ENCODE data around the gene UNK.

The UNK gene

GRCh38 chr17:75820094-75821080, 35.8 kb downstream of the UNK start:
- no peak for DNase-seq (ENCODE audit: low read depth in 2 of 2)

- no peak for DNase-seq (ENCODE audit: low read depth in 2 of 2)
These were observed 36.9 kb downstream of the UNK start for GRCh38 chr17:75821552-75821951.

- DNase-seq (ENCODE audit: low read depth in 2 of 2): no peak
These were observed 37.7 kb downstream of the UNK start for GRCh38 chr17:75822119-75822799.

DNA sequence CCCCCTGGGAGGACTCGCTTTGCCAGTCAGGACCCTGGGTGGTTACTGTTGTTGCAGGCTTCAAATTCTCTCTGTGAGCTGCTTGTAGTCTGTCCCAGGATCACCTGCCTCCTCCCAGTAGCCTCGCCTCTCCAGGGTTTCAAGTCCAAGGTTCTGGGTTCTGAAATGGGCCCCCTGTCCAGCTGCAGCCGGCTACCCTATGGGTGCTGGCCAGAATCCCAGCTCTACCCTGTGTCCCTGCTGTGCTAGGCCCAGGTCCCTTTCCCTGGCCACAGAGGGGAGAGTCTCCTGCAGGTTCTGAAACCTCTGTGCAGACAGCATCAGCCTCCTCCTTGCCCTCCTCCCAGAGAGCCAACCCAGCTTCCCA, 38.2 kb downstream of the UNK start:
- DNase-seq (ENCODE audit: low read depth in 2 of 2): no peak

GRCh38 chr17:75823257-75824041, 38.8 kb downstream of the UNK start:
- no peak for DNase-seq (ENCODE audit: low read depth in 2 of 2)

DNA sequence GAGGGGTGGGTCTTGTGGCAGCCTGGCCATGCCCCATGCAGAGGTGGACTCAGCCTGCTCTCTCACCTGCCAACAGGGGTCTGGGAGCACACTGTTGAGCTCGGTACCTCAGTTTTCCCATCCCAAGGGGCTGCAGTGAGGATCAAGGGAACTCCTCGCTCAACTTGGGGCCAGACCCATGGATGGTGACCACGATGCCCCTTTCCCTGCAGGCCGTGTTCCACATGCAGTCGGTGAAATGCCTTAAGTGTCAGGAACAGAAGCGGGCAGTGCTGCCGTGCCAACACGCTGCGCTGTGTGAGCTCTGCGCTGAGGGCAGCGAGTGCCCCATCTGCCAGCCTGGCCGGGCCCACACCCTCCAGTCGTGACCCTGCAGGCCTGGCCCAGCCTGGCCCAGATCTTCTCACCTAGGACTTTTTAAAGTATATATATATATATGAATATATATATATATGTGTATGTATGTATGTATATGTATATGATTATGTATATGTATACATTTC, 39.5 kb downstream of the UNK start:
- no peak for DNase-seq (ENCODE audit: low read depth in 2 of 2)

- no peak for DNase-seq (ENCODE audit: low read depth in 2 of 2)
These were observed 40.1 kb downstream of the UNK start for GRCh38 chr17:75824666-75825065.

DNA sequence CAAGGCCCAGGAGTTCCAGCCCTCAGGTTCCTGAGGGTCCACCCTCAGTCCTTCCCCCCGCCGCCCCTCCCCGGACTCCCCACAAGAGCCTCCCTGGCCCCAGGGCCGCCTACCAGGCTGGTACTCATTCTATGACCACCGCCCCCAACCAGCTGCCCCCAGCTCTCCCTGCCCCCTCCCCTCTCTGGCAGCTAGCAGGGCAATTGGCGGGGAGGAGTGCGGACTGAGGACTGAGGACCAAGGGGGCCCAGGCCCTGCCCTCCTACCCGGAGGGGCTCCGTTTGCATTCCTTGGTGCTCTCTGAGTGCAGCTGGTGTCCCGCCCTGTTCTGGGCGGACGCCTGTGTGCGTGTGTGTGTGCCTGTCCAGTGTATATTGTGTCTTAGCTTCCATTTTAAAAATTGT, 40.5 kb downstream of the UNK start:
- no peak for DNase-seq (ENCODE audit: low read depth in 2 of 2)

GRCh38 chr17:75825748-75826370, 41.3 kb downstream of the UNK start:
- DNase-seq (ENCODE audit: low read depth in 2 of 2): no peak

DNA sequence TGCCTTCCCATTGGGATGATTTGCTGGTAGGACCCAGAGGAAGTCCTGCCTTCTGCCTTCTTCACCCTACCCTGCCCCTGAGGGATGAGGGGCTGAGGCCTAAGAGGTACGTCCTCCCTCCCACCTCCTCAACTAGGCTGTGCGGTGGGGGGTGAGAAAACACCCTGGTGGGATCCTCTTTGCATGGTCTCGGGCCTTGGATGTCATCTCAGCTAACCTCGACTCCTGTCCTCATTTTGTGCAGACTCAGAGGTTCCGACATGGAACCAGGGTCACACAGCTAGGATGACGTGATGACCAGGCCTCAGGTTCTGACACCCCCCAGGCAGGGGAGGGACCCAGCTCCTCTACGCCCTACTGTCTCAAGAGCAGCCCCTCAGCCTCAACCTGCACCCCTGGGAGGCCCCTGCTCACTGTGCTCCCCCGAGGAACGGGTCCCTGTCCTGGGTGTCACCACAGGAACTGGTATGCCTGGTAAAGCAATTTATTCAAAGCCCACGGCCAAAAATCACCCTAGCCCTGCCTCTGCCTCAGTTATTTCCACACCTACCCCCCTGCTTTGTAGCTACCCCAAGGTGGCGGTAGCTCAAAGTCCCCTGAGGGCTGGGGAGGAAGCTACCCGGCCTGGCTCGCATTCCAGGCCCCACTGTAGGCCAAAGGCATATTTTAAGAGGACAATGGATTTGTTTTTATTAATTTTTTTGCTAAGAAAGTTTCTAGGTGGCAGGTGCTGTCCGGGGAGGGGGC, 42.1 kb downstream of the UNK start:
- no peak for DNase-seq (ENCODE audit: low read depth in 2 of 2)

GRCh38 chr17:75827308-75828075, 42.9 kb downstream of the UNK start:
- peak in 1 of 2 donors; percentile 40 for DNase-seq (ENCODE audit: low read depth in 2 of 2)

DNA sequence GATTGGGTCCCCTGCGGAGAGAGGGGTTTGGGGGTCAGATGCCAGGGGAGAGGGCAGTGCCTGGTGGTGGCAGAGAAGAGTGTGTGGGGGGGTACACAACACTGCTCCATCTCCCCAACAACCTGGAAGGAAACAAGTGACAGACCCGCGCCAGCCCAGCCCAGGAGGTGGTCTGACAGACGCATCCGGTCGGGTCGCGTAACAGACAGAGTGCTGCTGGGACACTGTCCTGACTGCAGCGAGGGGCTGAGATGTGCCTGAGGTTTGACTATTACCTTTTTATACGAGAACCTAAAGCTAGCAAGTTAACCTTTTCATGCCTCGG, 43.4 kb downstream of the UNK start:
- no peak for DNase-seq (ENCODE audit: low read depth in 2 of 2)

GRCh38 chr17:75828741-75829140, 44.1 kb downstream of the UNK start:
- DNase-seq (ENCODE audit: low read depth in 2 of 2): no peak

DNA sequence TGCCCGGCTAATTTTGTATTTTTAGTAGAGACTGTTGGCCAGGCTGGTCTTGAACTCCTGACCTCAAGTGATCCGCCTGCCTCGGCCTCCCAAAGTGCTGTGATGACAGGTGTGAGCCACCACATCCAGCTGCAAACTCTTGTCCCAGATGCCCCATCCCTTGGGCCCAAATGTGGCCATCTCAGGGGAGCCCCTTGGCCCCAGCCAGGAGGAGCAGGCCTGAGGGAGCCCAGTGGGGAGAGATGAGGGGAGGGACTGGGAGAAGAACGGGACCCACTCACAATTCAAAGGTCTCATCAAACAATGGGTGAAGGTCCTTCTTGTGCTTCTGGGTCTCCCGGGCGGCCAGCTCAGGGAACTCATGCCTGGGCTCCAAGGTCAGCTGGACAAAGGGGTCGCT, 45.1 kb downstream of the UNK start:
- DNase-seq (ENCODE audit: low read depth in 2 of 2): no peak

DNA sequence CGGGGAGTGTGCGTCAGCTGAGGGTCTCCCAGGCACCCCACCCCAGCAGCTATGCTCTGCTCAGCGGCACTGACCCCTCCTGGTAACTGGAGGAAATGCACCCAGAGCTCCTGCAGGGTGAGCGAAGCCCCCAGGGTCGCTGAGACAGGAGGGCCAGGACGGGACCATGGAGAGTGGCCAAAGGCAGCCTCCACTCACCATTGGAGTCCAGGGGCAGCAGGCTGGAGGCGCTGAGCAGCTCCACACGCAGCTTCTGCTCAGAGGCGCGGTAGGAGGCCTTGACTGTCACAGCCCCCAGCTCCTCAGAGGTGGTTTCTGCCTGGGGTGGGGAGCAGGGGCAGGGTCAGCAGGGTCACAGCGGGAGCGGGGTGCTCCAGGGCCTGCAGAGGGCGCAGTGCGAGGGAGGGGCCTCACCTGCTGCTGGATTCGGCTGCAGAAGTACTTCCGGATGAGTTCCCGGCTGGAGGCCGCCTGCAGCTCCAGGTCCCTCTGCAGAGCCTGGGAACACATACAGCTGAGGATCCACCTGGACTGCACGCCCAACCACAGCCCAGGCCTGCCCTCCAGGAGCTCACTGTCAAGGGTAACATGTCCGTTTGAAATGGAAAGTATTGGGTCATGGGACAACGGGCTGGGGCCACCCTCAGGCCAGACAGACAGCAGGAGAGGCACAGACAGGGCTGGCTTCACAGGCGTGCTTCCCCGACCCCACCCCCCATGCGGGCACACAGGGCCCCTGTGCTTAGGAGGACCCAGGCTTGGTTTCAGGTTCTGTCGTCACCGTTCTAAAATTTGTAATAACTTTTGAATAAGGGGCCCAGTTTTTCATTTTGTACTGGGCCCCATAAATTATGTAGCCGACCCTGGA, 45.8 kb downstream of the UNK start:
- no peak for DNase-seq (ENCODE audit: low read depth in 2 of 2)

- DNase-seq (ENCODE audit: low read depth in 2 of 2): no peak
These were observed 46.5 kb downstream of the UNK start for GRCh38 chr17:75831032-75831571.

GRCh38 chr17:75832164-75832651, 47.6 kb downstream of the UNK start:
- DNase-seq (ENCODE audit: low read depth in 2 of 2): peak in 1 of 2 donors; percentile 46

- DNase-seq (ENCODE audit: low read depth in 2 of 2): no peak
These were observed 48.2 kb downstream of the UNK start for GRCh38 chr17:75832652-75833400.
